ENCODE results near the gene YPEL3. TPM values are rescaled to one million over a fixed set of nuclear protein-coding genes. Genes with fewer than 3 reads are reported as not detected.

Gene YPEL3
- total RNA-seq, 2 donors from 2014 or later, result 69.2 to 105 TPM

GRCh38 chr16:30092373-30093010 lies 3.5 kb downstream of the YPEL3 start:
- Histone ChIP-seq H3K27ac (peak overlapping the region; percentile 65 to 77), H3K4me1 (ENCODE audit: control insufficient read depth in 1 of 2, low read depth in 2 of 2) (peaks cover 24 to 54% of the 10 kb centered on the region in 2 donors), H3K9me3 (peaks cover 7% of the 10 kb centered on the region), H3K4me3 (peak overlapping the region; percentile 73), H3K36me3 (peaks cover 12% of the 10 kb centered on the region), H3K27me3 (replicated peaks; ENCODE audit: insufficient read depth) (no peaks in the 10 kb centered on the region)
- ATAC-seq (ENCODE audit: insufficient number of reproducible peaks, low FRiP score, low read depth) (no peak), DNase-seq (ENCODE audit: low spot score) (no peak)
- TF ChIP-seq, protein P1, sequence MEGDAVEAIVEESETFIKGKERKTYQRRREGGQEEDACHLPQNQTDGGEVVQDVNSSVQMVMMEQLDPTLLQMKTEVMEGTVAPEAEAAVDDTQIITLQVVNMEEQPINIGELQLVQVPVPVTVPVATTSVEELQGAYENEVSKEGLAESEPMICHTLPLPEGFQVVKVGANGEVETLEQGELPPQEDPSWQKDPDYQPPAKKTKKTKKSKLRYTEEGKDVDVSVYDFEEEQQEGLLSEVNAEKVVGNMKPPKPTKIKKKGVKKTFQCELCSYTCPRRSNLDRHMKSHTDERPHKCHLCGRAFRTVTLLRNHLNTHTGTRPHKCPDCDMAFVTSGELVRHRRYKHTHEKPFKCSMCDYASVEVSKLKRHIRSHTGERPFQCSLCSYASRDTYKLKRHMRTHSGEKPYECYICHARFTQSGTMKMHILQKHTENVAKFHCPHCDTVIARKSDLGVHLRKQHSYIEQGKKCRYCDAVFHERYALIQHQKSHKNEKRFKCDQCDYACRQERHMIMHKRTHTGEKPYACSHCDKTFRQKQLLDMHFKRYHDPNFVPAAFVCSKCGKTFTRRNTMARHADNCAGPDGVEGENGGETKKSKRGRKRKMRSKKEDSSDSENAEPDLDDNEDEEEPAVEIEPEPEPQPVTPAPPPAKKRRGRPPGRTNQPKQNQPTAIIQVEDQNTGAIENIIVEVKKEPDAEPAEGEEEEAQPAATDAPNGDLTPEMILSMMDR (IDR thresholded peaks at IDR 0.05), result no peak

GRCh38 chr16:30091474-30092372 lies 4.3 kb downstream of the YPEL3 start, which contains the start of gene TBX6:
TSS of gene TBX6 (minus strand) at chr16:30091924. CDS start at chr16:30091193, 731 bp downstream.
- peak; percentile 68 for DNase-seq (ENCODE audit: low spot score)
- Histone ChIP-seq H3K36me3 (peaks cover 12% of the 10 kb centered on the region), H3K9me3 (no peaks in the 10 kb centered on the region), H3K27me3 (replicated peaks; ENCODE audit: insufficient read depth) (no peaks in the 10 kb centered on the region), H3K27ac (peak within 1 kb of the TSS; percentile 65 to 77), H3K4me1 (ENCODE audit: control insufficient read depth in 1 of 2, low read depth in 2 of 2) (peaks cover 24 to 48% of the 10 kb centered on the region in 2 donors), H3K4me3 (peak within 1 kb of the TSS; percentile 73)
- TF ChIP-seq, protein P1 (IDR thresholded peaks at IDR 0.05), result peak; percentile 87
- ATAC-seq (ENCODE audit: insufficient number of reproducible peaks, low FRiP score, low read depth), result peak; percentile 39

DNA sequence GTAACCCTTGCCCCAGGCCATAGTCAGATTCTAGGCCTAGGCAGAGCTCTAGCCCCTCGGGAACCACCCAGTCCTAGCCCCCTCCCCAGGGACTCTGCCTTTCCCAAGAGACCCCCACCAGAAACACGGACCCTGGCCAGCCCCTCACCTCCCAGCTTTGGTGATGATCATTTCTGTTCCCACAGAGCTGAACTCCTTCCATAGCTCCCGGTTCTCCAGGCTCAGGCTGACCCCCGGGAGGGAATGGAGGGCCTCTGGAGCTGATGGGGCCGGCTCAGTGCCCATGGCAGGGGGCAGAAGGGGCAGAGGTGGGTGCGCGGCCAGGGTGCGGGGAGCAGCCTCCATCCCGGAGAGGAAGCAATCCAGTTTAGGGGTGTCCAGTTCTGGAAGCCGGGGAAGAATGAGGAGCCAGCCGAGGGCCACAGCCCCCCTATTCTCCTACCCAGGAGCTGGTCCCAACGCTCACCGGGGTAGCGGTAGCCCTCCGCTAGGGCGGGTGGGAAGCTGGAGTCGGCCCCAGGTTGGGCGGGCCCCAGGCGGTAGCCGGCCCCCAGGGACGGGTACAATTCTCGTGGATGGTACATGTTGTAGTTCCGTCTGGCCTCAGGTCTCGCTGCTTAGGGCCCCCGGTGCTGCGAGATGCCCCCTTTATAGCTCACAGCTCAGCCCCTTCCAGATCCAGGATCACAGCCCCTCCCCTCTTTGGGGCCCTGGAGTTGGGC lies 5.2 kb downstream of the YPEL3 start:
- H3K27me3 ChIP-seq (replicated peaks; ENCODE audit: insufficient read depth), result no peaks in the 10 kb centered on the region
- no peaks in the 10 kb centered on the region for H3K9me3 ChIP-seq
- peaks cover 24 to 45% of the 10 kb centered on the region in 2 donors for H3K4me1 ChIP-seq (ENCODE audit: control insufficient read depth in 1 of 2, low read depth in 2 of 2)
- H3K36me3 ChIP-seq, result peaks cover 12% of the 10 kb centered on the region
- TF ChIP-seq, protein P1 (IDR thresholded peaks at IDR 0.05), result no peak
- DNase-seq (ENCODE audit: low spot score) (no peak), ATAC-seq (ENCODE audit: insufficient number of reproducible peaks, low FRiP score, low read depth) (no peak)
- H3K27ac ChIP-seq, result peak overlapping the region in 1 of 2 donors; percentile 41
- H3K4me3 ChIP-seq, result peak overlapping the region; percentile 73

DNA sequence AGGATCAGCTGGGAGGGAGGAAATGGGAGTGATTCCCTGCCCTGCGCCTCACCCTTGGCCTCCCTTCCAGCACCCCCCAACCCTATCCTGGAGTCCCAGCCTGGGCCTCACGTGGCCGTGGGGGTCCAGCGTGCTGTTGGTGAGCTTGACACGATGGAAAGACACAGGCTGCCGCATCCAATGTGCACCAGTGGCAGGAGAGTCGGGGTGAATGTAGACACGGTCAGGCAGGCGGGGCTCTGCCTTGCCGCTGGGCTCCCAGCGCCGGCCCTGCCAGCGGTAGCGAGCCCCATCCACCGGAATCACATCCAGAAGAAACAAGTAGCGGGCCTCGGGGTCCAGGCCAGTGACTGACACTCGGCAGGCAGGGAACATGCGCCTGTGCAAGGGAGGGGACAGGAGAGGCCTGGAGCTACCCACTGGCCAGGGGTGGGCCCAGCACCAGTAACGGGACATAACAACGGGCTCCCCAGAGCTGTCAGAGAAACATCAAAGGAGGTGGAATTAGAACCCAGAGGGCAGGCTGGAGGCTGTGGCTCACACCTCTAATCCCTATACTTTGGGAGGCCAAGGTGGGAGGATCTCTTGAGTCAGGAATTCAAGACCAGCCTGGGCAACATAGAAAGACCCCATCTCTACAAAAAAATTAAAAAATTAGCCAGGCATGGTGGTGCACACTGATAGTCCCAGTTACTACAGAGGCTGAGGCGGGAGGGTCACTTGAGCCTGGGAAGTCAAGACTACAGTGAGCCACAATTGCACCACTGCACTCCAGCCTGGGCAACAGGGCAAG lies 7.0 kb downstream of the YPEL3 start:
- Histone ChIP-seq H3K9me3 (no peaks in the 10 kb centered on the region), H3K27me3 (replicated peaks; ENCODE audit: insufficient read depth) (no peaks in the 10 kb centered on the region), H3K4me1 (ENCODE audit: control insufficient read depth in 1 of 2, low read depth in 2 of 2) (peaks cover 15 to 32% of the 10 kb centered on the region in 2 donors), H3K36me3 (peaks cover 19% of the 10 kb centered on the region), H3K27ac (no peak overlapping the region), H3K4me3 (no peak overlapping the region)
- DNase-seq (ENCODE audit: low spot score) (no peak), ATAC-seq (ENCODE audit: insufficient number of reproducible peaks, low FRiP score, low read depth) (no peak)
- TF ChIP-seq, protein P1 (IDR thresholded peaks at IDR 0.05), result no peak

Data from thoracic aorta (tissue), 2 donors.